ENCODE data around the gene RAPGEF4.
A peak's percentile ranks its signal among the peaks of the same experiment; 100 is the strongest.

RAPGEF4 gene

DNA sequence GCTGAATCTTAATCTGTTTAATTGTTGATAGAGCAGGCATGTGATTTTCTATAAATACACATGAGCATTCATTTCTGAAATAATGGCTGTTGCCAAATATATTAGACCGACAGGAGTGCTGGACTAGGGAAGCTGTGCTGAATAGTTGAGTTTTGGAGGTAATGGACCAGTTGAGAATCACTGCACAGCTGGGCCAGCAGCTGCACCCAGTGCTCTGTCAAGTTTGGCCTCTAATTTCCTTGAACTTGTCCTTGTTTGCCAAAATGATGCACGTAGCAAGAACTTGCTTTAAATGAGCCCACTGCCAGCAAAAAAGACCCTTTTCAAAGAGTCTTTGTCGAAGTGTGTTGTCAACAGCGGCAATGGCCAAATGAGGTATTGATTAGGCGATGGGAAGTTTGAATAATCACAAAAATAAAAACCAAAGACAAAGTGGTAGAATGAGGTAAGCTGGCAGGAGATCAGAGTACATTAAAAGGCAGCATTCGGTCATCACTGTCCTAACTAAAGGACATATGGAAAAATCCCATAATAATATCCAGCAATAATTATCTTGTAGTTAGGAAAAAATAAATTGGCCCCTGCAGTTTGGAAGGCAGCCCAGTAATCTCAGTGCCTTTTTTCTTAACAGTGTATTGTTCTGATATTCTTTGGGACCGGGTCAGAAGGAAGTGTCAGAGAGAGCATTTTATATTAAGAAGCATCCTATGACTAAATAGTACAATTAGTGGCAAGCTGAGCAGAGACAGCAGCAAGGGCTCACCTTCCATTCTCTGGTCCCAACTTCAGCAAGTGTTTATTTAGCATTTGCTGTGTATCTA, 126.2 kb downstream of the RAPGEF4 start:
- no peak for DNase-seq (ENCODE audit: low spot score)

- no peak for DNase-seq (ENCODE audit: low spot score)
These were observed 127.7 kb downstream of the RAPGEF4 start for GRCh38 chr2:172863341-172863740.

GRCh38 chr2:172864182-172864581, 128.5 kb downstream of the RAPGEF4 start:
- peak; percentile 52 for DNase-seq (ENCODE audit: low spot score)

GRCh38 chr2:172865422-172865821, 129.8 kb downstream of the RAPGEF4 start:
- no peak for DNase-seq (ENCODE audit: low spot score)

DNA sequence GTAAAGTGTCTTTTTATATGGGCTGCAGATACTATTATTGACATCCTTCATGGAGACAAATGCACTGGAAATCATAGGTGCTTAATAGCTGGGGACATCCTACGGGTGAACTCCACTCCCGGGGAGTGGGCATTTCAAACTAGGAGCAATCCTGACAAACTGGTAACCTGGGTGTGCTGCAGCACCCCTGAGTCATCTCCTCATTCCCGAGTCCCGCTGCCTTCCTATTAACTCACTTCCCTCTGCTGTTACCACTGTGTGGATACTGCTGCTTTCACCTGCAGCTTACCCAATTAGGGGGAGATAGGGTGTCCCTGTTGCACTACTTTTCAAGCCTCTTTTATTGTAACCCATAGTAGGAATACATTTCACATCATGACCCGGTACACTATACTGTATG, 134.2 kb downstream of the RAPGEF4 start:
- DNase-seq (ENCODE audit: low spot score) = no peak

GRCh38 chr2:172870396-172870795, 134.8 kb downstream of the RAPGEF4 start:
- no peak for DNase-seq (ENCODE audit: low spot score)

GRCh38 chr2:172877826-172878225, 142.2 kb downstream of the RAPGEF4 start:
- no peak for DNase-seq (ENCODE audit: low spot score)

GRCh38 chr2:172878260-172878659, 142.6 kb downstream of the RAPGEF4 start:
- no peak for DNase-seq (ENCODE audit: low spot score)

DNA sequence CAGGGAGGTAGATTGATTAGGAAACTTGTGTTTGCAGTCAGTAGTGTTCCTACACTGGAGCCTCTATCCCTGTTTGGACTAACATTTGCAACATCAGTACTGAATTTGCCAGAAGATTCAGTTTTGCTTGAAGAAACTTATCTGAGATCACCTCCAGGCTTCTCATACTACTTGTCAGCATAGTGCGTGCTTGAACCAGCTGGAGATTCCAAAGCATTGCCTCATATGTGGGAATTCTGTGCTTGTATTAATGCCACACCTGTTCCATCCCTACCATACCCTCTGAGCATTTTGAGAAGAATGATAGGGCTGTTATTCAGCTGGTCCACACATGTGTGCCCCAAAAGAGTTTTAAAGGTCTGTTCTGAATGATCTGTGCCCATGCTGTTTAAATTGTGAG, 148.7 kb downstream of the RAPGEF4 start:
- DNase-seq (ENCODE audit: low spot score) = no peak

- no peak for DNase-seq (ENCODE audit: low spot score)
These were observed 150.4 kb downstream of the RAPGEF4 start for GRCh38 chr2:172885996-172886395.

GRCh38 chr2:172887280-172887679, 151.6 kb downstream of the RAPGEF4 start:
- DNase-seq (ENCODE audit: low spot score) = no peak

- DNase-seq (ENCODE audit: low spot score) = no peak
These were observed 153.3 kb downstream of the RAPGEF4 start for GRCh38 chr2:172888714-172889669.

GRCh38 chr2:172889768-172890430, 154.3 kb downstream of the RAPGEF4 start:
- DNase-seq (ENCODE audit: low spot score) = no peak

GRCh38 chr2:172893111-172893510, 157.5 kb downstream of the RAPGEF4 start:
- no peak for DNase-seq (ENCODE audit: low spot score)

DNA sequence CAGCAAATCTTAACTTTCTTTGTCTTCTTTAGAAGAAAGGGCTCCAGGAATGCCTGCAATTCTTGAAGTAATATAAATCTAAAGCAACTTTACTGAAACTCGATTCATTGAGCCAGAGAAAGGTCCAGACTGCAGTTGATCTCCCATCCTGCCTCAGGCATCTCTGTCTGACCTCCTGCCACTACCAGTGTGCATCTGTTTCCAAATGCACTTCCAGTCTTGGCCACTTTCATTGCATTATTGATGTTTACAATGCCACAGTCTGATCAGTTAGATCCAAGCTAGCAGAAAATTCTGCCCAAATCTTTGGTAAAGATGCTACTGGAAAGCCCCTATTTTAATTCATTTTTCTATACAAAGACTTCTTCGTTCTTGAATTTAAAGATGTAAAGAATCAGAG, 158.0 kb downstream of the RAPGEF4 start:
- DNase-seq (ENCODE audit: low spot score) = no peak

DNA sequence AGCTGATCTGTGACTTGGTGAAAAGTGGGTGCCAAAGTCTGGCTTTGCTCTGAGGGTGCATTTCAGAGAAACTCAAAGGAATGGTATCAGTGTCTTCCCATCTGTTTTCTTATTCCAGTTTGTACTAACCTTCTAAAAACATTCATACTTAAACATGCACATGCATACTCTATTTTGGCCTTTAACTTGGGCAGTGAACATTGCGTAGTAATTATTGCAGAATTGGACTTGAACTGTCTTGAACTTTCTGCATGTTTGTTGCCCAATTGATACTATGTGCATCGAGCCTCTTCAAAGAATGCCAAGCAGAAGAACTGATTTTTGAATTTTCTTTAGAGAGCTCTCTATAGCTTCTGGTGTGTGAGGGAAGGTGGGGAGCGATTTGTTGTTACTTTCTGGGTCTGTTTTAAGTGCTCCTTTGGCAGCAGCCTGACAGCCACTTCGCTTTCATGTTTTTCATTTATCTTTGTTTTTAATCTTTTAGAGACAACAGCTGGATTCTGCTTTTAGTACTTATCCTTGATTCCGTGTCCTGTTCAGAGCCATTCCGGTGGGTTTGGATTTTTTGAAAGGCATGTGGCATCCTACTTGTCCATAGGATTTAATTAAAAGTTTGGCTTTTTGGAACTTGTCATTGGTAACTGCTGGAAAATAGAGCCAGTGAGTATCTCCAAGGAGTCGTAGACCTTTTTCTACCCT, 159.2 kb downstream of the RAPGEF4 start:
- DNase-seq (ENCODE audit: low spot score) = no peak

GRCh38 chr2:172896661-172897081, 161.0 kb downstream of the RAPGEF4 start:
- no peak for DNase-seq (ENCODE audit: low spot score)

DNA sequence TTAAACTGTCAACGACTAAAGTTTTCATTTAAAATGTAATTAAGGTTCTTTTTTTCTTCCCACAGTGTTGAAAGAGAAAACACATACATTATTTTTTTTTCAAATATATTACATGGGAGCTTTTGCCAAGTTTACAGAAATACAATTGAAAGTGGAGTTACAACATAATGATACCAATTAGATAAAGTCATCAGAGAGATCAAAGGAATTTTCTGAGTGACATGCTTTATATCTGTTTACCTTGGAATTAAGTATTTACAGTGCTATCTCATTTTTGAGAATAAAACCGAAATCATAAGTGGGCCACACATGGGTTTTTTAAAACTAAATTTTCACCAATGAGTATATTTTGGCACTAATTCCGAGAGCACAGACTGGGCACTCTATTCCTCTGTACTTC, 165.2 kb downstream of the RAPGEF4 start:
- no peak for DNase-seq (ENCODE audit: low spot score)

GRCh38 chr2:172901913-172902312, 166.3 kb downstream of the RAPGEF4 start:
- DNase-seq (ENCODE audit: low spot score) = no peak

DNA sequence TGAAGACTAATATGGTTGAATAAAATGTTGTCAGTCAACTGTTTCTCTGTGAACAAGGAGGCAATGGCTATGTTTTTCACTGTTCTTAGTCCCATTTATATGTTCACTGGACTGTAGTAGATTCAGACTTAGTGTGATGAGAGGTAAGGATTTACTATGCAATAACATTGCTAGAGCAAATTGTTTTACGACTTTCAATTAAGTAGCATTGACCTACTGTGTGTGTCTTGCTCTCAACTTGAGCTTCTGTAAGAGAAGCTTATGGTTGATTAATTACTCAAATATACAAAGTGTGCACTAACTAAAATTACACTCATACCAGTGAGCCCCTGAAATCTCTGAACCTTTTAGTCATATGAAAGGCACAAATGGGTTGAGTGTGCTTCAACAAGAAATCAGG, 168.6 kb downstream of the RAPGEF4 start:
- DNase-seq (ENCODE audit: low spot score) = no peak

- no peak for DNase-seq (ENCODE audit: low spot score)
These were observed 170.5 kb downstream of the RAPGEF4 start for GRCh38 chr2:172905937-172906811.

All from globus pallidus (tissue), 1 donor.